Adipocyte (in vitro differentiated cells): ENCODE measurements around the gene TMCO4.

ENCODE experiments used
- DNase-seq: peaks from one replicate; pipeline ENCODE4 v3.0.0-alpha.2; 2015; ENCODE audit warnings: low read depth
- H3K27me3 ChIP-seq: replicated peaks from 2 replicates; pipeline ENCODE4 v1.7.0; 2013; ENCODE audit warnings: mild to moderate bottlenecking, low read length, moderate library complexity; ENCODE audit not compliant: control insufficient read depth, insufficient read depth
- H3K36me3 ChIP-seq: 2 replicates; pipeline ENCODE4 v1.7.0; 2013; ENCODE audit warnings: low read length, mild to moderate bottlenecking, moderate library complexity; ENCODE audit not compliant: control insufficient read depth, insufficient read depth, severe bottlenecking
- H3K4me1 ChIP-seq: 2 replicates; pipeline ENCODE4 v1.7.0; 2013; ENCODE audit warnings: mild to moderate bottlenecking, low read length, moderate library complexity; ENCODE audit not compliant: control insufficient read depth, insufficient read depth
- H3K4me3 ChIP-seq: 2 replicates; pipeline ENCODE4 v1.7.0; 2013; ENCODE audit warnings: mild to moderate bottlenecking, low read length, moderate library complexity
- H3K9ac ChIP-seq: 2 replicates; pipeline ENCODE4 v1.7.0; 2013; ENCODE audit warnings: mild to moderate bottlenecking, low read length, moderate library complexity
- H3K9me3 ChIP-seq: 2 replicates; pipeline ENCODE4 v1.7.0; 2013; ENCODE audit warnings: mild to moderate bottlenecking, low read length, moderate library complexity; ENCODE audit not compliant: control insufficient read depth

Gene TMCO4

GRCh38 chr1:19744335-19744743 is 55.4 kb downstream of the TMCO4 start:
- H3K27me3 ChIP-seq: no peaks in the 10 kb centered on the region
- H3K9ac ChIP-seq: no peak overlapping the region
- no peaks in the 10 kb centered on the region for H3K9me3 ChIP-seq
- no peak overlapping the region for H3K4me3 ChIP-seq
- peaks cover 26% of the 10 kb centered on the region for H3K36me3 ChIP-seq
- DNase-seq: no peak
- H3K4me1 ChIP-seq: no peaks in the 10 kb centered on the region

- Histone ChIP-seq H3K9ac (no peak overlapping the region), H3K4me1 (no peaks in the 10 kb centered on the region), H3K27me3 (no peaks in the 10 kb centered on the region), H3K4me3 (no peak overlapping the region), H3K9me3 (no peaks in the 10 kb centered on the region), H3K36me3 (peaks cover 26% of the 10 kb centered on the region)
- DNase-seq: no peak
Measured at GRCh38 chr1:19743793-19744192, 55.9 kb downstream of the TMCO4 start.

GRCh38 chr1:19743180-19743579 is 56.5 kb downstream of the TMCO4 start:
- peaks cover 26% of the 10 kb centered on the region for H3K36me3 ChIP-seq
- H3K27me3 ChIP-seq: no peaks in the 10 kb centered on the region
- H3K9me3 ChIP-seq: no peaks in the 10 kb centered on the region
- no peak for DNase-seq
- H3K4me1 ChIP-seq: peaks cover 5% of the 10 kb centered on the region
- no peak overlapping the region for H3K4me3 ChIP-seq
- no peak overlapping the region for H3K9ac ChIP-seq

GRCh38 chr1:19739628-19740027 is 60.1 kb downstream of the TMCO4 start:
- Histone ChIP-seq H3K4me3 (no peak overlapping the region), H3K4me1 (peaks cover 39% of the 10 kb centered on the region), H3K27me3 (no peaks in the 10 kb centered on the region), H3K9ac (no peak overlapping the region), H3K9me3 (peaks cover 8% of the 10 kb centered on the region), H3K36me3 (peaks cover 15% of the 10 kb centered on the region)
- no peak for DNase-seq

- no peak overlapping the region for H3K9ac ChIP-seq
- no peak overlapping the region for H3K4me3 ChIP-seq
- H3K4me1 ChIP-seq: peaks cover 44% of the 10 kb centered on the region
- peaks cover 10% of the 10 kb centered on the region for H3K36me3 ChIP-seq
- H3K27me3 ChIP-seq: no peaks in the 10 kb centered on the region
- DNase-seq: no peak
- H3K9me3 ChIP-seq: peaks cover 8% of the 10 kb centered on the region
Measured at GRCh38 chr1:19738669-19739068, 61.0 kb downstream of the TMCO4 start.

- H3K4me1 ChIP-seq: peaks cover 44% of the 10 kb centered on the region
- peaks cover 15% of the 10 kb centered on the region for H3K36me3 ChIP-seq
- peaks cover 8% of the 10 kb centered on the region for H3K9me3 ChIP-seq
- no peak for DNase-seq
- no peak overlapping the region for H3K4me3 ChIP-seq
- no peak overlapping the region for H3K9ac ChIP-seq
- H3K27me3 ChIP-seq: no peaks in the 10 kb centered on the region
Measured at GRCh38 chr1:19738076-19738475, 61.6 kb downstream of the TMCO4 start.

- Histone ChIP-seq H3K4me3 (peak overlapping the region; percentile 51), H3K27me3 (no peaks in the 10 kb centered on the region), H3K36me3 (peaks cover 15% of the 10 kb centered on the region)
Measured at GRCh38 chr1:19737104-19737825, 62.5 kb downstream of the TMCO4 start.

GRCh38 chr1:19735440-19736127 is 64.1 kb downstream of the TMCO4 start:
- H3K36me3 ChIP-seq: peaks cover 14% of the 10 kb centered on the region
- H3K4me3 ChIP-seq: peak overlapping the region; percentile 51
- H3K4me1 ChIP-seq: peaks cover 44% of the 10 kb centered on the region
- peaks cover 8% of the 10 kb centered on the region for H3K9me3 ChIP-seq
- no peaks in the 10 kb centered on the region for H3K27me3 ChIP-seq
- DNase-seq: peak; percentile 84
- no peak overlapping the region for H3K9ac ChIP-seq

More at GRCh38 chr1:19737104-19737825, 62.5 kb downstream of the TMCO4 start:
- Histone ChIP-seq H3K9me3 (peaks cover 8% of the 10 kb centered on the region), H3K9ac (no peak overlapping the region), H3K4me1 (peaks cover 44% of the 10 kb centered on the region)
- peak; percentile 16 for DNase-seq

GRCh38 chr1:19734472-19734999 is 65.2 kb downstream of the TMCO4 start:
- no peak for DNase-seq
- Histone ChIP-seq H3K9ac (no peak overlapping the region), H3K27me3 (no peaks in the 10 kb centered on the region), H3K9me3 (peaks cover 13% of the 10 kb centered on the region), H3K36me3 (peaks cover 22% of the 10 kb centered on the region), H3K4me3 (no peak overlapping the region), H3K4me1 (peaks cover 44% of the 10 kb centered on the region)

GRCh38 chr1:19734056-19734455 is 65.7 kb downstream of the TMCO4 start:
- peaks cover 13% of the 10 kb centered on the region for H3K9me3 ChIP-seq

DNA sequence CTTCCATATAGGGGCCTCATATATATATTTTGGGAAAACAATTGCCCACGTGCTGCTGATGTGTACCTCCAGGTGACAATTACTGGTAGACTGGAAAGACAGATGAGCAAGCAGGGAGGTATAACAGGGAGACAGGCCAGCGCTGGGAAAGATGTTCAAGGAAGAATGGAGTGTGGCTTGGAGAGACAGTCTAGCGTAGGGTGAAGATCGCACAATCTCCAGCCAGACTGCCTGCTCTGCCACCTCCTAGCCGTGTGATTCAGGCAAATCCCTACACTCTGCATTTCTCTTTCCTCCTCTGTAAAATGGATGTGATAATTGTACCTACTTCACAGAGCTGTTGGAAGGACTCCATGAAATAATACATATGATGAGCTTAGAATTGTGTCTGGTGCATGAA is 66.1 kb downstream of the TMCO4 start:
- Histone ChIP-seq H3K36me3 (peaks cover 24% of the 10 kb centered on the region), H3K4me1 (peaks cover 44% of the 10 kb centered on the region), H3K4me3 (no peak overlapping the region), H3K9ac (no peak overlapping the region), H3K9me3 (peaks cover 13% of the 10 kb centered on the region), H3K27me3 (no peaks in the 10 kb centered on the region)
- no peak for DNase-seq

More at GRCh38 chr1:19734056-19734455, 65.7 kb downstream of the TMCO4 start:
- H3K4me3 ChIP-seq: no peak overlapping the region
- DNase-seq: no peak
- no peak overlapping the region for H3K9ac ChIP-seq
- peaks cover 44% of the 10 kb centered on the region for H3K4me1 ChIP-seq
- peaks cover 22% of the 10 kb centered on the region for H3K36me3 ChIP-seq
- H3K27me3 ChIP-seq: no peaks in the 10 kb centered on the region
